GM12878 (cell line): ENCODE data around the gene PSMB7.

ENCODE experiments used
- CBX5 ChIP-seq: sonication (generic); IDR thresholded peaks from 2 replicates; pipeline ENCODE4 v1.6.1; 2016; ENCODE audit warnings: low read depth, moderate library complexity, mild to moderate bottlenecking, inconsistent platforms
- EP300 ChIP-seq, 2 experiments: fragments of 150-350 bp in 1 of 2; IDR thresholded peaks; 2 replicates each; pipeline ENCODE4 v1.6.1; 2011 to 2012; ENCODE audit warnings: low read depth in 2 of 2, low read length in 2 of 2, borderline replicate concordance in 1 of 2, improper control_type of control experiment in 1 of 2, inconsistent platforms in 1 of 2; ENCODE audit not compliant: control insufficient read depth in 1 of 2
- GABPA ChIP-seq: IDR thresholded peaks from 2 replicates; pipeline ENCODE4 v1.6.1; 2014; ENCODE audit warnings: antibody characterized with exemption, low read depth, mild to moderate bottlenecking, inconsistent platforms
- GATAD2B ChIP-seq: fragments of 450-650 bp; conservative IDR thresholded peaks from 2 replicates; pipeline ENCODE4 v1.6.1; 2017; ENCODE audit warnings: low read depth, mild to moderate bottlenecking, moderate library complexity
- HDAC2 ChIP-seq: fragments of 200-600 bp; sonication (generic); IDR thresholded peaks from 2 replicates; pipeline ENCODE4 v1.6.1; 2017
- SMC3 ChIP-seq: IDR thresholded peaks from 2 replicates; pipeline ENCODE4 v1.6.1; 2011; ENCODE audit warnings: low read length, improper control_type of control experiment, borderline replicate concordance
- SRF ChIP-seq, 2 experiments: IDR thresholded peaks; 2 replicates each; pipeline ENCODE4 v1.6.1; 2011; ENCODE audit warnings: low read depth in 2 of 2, low read length in 2 of 2, mild to moderate bottlenecking in 1 of 2, moderate library complexity in 1 of 2
- TCF12 ChIP-seq: IDR thresholded peaks from 2 replicates; pipeline ENCODE4 v1.6.1; 2011; ENCODE audit warnings: low read depth, mild to moderate bottlenecking, low read length
- USF1 ChIP-seq: IDR thresholded peaks from 2 replicates; pipeline ENCODE4 v1.6.1; 2011; ENCODE audit warnings: borderline replicate concordance, low read depth, mild to moderate bottlenecking, moderate library complexity, mixed read lengths, low read length; ENCODE audit not compliant: insufficient read depth; ENCODE audit errors: extremely low read length
- ZNF207 ChIP-seq: fragments of 450-650 bp; IDR thresholded peaks from 2 replicates; pipeline ENCODE4 v1.6.1; 2014; ENCODE audit warnings: antibody characterized with exemption, mild to moderate bottlenecking, borderline replicate concordance
- ZZZ3 ChIP-seq: IDR thresholded peaks from 2 replicates; pipeline ENCODE4 v1.6.1; 2011; ENCODE audit warnings: low read depth; ENCODE audit not compliant: control insufficient read depth, insufficient read length
- TF ChIP-seq, protein P1 (sequence below): IDR thresholded peaks from 2 replicates; pipeline ENCODE4 v1.6.1; 2012; ENCODE audit warnings: low read depth, low read length, improper control_type of control experiment
- TF ChIP-seq, protein P2 (sequence below), 3 experiments: IDR thresholded peaks in 2 of 3; conservative IDR thresholded peaks in 1 of 3; 2 replicates each; pipeline ENCODE4 v1.5.1; 2011; ENCODE audit warnings: low read depth in 3 of 3, low read length in 3 of 3, mild to moderate bottlenecking in 3 of 3, control low read depth in 2 of 3, moderate library complexity in 2 of 3, inconsistent platforms in 1 of 3, mixed read lengths in 1 of 3; ENCODE audit not compliant: control insufficient read depth in 2 of 3, insufficient read depth in 1 of 3; ENCODE audit errors: extremely low read depth in 1 of 3

- TF ChIP-seq EP300 (IDR thresholded peaks at IDR 0.05; ENCODE audit: borderline replicate concordance in 1 of 2, control insufficient read depth in 1 of 2, low read depth in 2 of 2, low read length in 2 of 2) (no peak), ZNF207 (no peak), SMC3 (no peak), GABPA (no peak), HDAC2 (no peak), ZZZ3 (no peak), TCF12 (no peak), SRF (IDR thresholded peaks at IDR 0.05; ENCODE audit: low read depth in 2 of 2, low read length in 2 of 2) (no peak), GATAD2B (no peak), CBX5 (no peak), USF1 (no peak)
- TF ChIP-seq, protein P1, sequence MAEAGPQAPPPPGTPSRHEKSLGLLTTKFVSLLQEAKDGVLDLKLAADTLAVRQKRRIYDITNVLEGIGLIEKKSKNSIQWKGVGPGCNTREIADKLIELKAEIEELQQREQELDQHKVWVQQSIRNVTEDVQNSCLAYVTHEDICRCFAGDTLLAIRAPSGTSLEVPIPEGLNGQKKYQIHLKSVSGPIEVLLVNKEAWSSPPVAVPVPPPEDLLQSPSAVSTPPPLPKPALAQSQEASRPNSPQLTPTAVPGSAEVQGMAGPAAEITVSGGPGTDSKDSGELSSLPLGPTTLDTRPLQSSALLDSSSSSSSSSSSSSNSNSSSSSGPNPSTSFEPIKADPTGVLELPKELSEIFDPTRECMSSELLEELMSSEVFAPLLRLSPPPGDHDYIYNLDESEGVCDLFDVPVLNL = no peak
- TF ChIP-seq, protein P2, sequence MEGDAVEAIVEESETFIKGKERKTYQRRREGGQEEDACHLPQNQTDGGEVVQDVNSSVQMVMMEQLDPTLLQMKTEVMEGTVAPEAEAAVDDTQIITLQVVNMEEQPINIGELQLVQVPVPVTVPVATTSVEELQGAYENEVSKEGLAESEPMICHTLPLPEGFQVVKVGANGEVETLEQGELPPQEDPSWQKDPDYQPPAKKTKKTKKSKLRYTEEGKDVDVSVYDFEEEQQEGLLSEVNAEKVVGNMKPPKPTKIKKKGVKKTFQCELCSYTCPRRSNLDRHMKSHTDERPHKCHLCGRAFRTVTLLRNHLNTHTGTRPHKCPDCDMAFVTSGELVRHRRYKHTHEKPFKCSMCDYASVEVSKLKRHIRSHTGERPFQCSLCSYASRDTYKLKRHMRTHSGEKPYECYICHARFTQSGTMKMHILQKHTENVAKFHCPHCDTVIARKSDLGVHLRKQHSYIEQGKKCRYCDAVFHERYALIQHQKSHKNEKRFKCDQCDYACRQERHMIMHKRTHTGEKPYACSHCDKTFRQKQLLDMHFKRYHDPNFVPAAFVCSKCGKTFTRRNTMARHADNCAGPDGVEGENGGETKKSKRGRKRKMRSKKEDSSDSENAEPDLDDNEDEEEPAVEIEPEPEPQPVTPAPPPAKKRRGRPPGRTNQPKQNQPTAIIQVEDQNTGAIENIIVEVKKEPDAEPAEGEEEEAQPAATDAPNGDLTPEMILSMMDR (IDR thresholded peaks at IDR 0.05 in 2 of 3, conservative IDR thresholded peaks at IDR 0.05 in 1 of 3; ENCODE audit: control insufficient read depth in 2 of 3, extremely low read depth in 1 of 3, insufficient read depth in 1 of 3, low read depth in 3 of 3, low read length in 3 of 3) = no peak
These were observed 43.2 kb upstream of the PSMB7 start for GRCh38 chr9:124458441-124458840.
